ENCODE data around the gene SEMA3A.

DNA sequence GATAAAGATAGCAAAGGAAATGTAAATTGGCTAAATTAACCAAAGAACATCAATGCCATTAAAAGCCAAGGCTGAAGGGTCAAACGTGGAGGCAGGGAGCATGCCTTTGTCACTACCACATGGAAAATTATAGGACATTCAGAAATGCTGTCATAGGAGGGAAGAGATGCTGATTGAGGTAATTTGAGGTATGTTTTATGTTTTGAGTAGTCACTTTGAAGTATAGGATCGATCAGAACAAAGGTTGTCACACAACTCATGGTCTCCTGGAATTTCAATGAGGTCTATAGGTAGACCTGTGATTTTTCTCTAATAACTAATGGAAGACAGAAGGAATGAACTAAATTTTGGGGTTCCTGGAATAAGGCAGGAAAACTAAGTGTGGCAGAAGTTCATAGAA is 149.8 kb downstream of the SEMA3A start:
- TF ChIP-seq, protein P1, sequence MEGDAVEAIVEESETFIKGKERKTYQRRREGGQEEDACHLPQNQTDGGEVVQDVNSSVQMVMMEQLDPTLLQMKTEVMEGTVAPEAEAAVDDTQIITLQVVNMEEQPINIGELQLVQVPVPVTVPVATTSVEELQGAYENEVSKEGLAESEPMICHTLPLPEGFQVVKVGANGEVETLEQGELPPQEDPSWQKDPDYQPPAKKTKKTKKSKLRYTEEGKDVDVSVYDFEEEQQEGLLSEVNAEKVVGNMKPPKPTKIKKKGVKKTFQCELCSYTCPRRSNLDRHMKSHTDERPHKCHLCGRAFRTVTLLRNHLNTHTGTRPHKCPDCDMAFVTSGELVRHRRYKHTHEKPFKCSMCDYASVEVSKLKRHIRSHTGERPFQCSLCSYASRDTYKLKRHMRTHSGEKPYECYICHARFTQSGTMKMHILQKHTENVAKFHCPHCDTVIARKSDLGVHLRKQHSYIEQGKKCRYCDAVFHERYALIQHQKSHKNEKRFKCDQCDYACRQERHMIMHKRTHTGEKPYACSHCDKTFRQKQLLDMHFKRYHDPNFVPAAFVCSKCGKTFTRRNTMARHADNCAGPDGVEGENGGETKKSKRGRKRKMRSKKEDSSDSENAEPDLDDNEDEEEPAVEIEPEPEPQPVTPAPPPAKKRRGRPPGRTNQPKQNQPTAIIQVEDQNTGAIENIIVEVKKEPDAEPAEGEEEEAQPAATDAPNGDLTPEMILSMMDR (conservative IDR thresholded peaks at IDR 0.05) = no peak
- no peak for TF ChIP-seq EZH2 (IDR thresholded peaks at IDR 0.05; ENCODE audit: low read depth)

Data from PC-9 (cell line).